MG63 (cell line): ENCODE data around the gene AFAP1L1. TPM values are rescaled to one million over a fixed set of nuclear protein-coding genes. Genes with fewer than 3 reads are reported as not detected.

ENCODE experiments used
- DNase-seq: peaks from one replicate; pipeline ENCODE4 v3.0.0-alpha.2; 2020
- H3K27me3 ChIP-seq: fragments of 250-450 bp; sonication (Bioruptor Pico); 2 replicates; pipeline ENCODE4 v1.5.1; 2020; ENCODE audit warnings: mild to moderate bottlenecking, moderate library complexity
- H3K36me3 ChIP-seq: fragments of 250-450 bp; sonication (Bioruptor Pico); 2 replicates; pipeline ENCODE4 v1.5.1; 2020; ENCODE audit warnings: mild to moderate bottlenecking, moderate library complexity
- H3K4me3 ChIP-seq: fragments of 250-450 bp; sonication (Bioruptor Pico); 2 replicates; pipeline ENCODE4 v1.5.1; 2020; ENCODE audit warnings: mild to moderate bottlenecking, moderate library complexity
- H3K9me3 ChIP-seq: fragments of 250-450 bp; sonication (Bioruptor Pico); 2 replicates; pipeline ENCODE4 v1.5.1; 2020; ENCODE audit warnings: mild to moderate bottlenecking, moderate library complexity
- total RNA-seq: library from RNA; depleted of rRNA; stranded (reverse); fragments of >200 nt; shearing (Covaris generic); gene quantifications from 2 replicates; pipeline ENCODE4 v1.2.3, GENCODE V29; 2014; ENCODE audit warnings: low replicate concordance

AFAP1L1 gene
- total RNA-seq, 1 experiment from 2014 or later = 8.1 TPM

GRCh38 chr5:149277801-149278200, 6.1 kb downstream of the AFAP1L1 start:
- Histone ChIP-seq H3K36me3 (no peaks in the 10 kb centered on the region), H3K9me3 (no peaks in the 10 kb centered on the region), H3K27me3 (no peaks in the 10 kb centered on the region), H3K4me3 (no peak overlapping the region)
- DNase-seq = no peak

- no peaks in the 10 kb centered on the region for H3K27me3 ChIP-seq
- H3K9me3 ChIP-seq = no peaks in the 10 kb centered on the region
- H3K4me3 ChIP-seq = no peak overlapping the region
- DNase-seq = no peak
- no peaks in the 10 kb centered on the region for H3K36me3 ChIP-seq
Measured at GRCh38 chr5:149278451-149279210, 7.0 kb downstream of the AFAP1L1 start.

GRCh38 chr5:149279661-149280060, 8.0 kb downstream of the AFAP1L1 start:
- DNase-seq = no peak
- no peak overlapping the region for H3K4me3 ChIP-seq

GRCh38 chr5:149280124-149280523, 8.5 kb downstream of the AFAP1L1 start:
- H3K9me3 ChIP-seq = no peaks in the 10 kb centered on the region
- H3K36me3 ChIP-seq = peaks cover under 1% of the 10 kb centered on the region
- no peaks in the 10 kb centered on the region for H3K27me3 ChIP-seq
- DNase-seq = no peak
- H3K4me3 ChIP-seq = no peak overlapping the region

More at GRCh38 chr5:149279661-149280060, 8.0 kb downstream of the AFAP1L1 start:
- H3K9me3 ChIP-seq = no peaks in the 10 kb centered on the region
- no peaks in the 10 kb centered on the region for H3K36me3 ChIP-seq
- no peaks in the 10 kb centered on the region for H3K27me3 ChIP-seq

DNA sequence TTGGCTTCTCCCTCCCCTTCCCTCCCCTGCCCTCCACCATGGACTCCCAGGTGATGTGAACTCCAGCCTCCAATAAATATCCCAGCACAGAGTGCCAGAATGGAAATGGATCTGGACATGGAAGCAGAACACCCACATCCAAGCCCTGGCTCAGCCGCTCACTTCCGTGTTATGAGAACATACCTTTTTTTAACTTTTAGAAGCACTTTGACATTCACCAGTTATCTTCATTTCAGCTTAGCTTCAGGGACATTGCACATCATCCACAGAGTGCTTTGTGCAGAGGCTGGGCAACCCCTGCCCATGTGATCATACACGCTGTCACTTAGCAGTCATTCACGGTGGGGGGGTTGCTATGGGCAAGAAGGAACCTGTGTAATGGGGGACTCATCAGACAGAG, 9.1 kb downstream of the AFAP1L1 start:
- H3K36me3 ChIP-seq = peaks cover 2% of the 10 kb centered on the region
- H3K4me3 ChIP-seq = no peak overlapping the region
- no peaks in the 10 kb centered on the region for H3K9me3 ChIP-seq
- H3K27me3 ChIP-seq = no peaks in the 10 kb centered on the region
- DNase-seq = no peak

DNA sequence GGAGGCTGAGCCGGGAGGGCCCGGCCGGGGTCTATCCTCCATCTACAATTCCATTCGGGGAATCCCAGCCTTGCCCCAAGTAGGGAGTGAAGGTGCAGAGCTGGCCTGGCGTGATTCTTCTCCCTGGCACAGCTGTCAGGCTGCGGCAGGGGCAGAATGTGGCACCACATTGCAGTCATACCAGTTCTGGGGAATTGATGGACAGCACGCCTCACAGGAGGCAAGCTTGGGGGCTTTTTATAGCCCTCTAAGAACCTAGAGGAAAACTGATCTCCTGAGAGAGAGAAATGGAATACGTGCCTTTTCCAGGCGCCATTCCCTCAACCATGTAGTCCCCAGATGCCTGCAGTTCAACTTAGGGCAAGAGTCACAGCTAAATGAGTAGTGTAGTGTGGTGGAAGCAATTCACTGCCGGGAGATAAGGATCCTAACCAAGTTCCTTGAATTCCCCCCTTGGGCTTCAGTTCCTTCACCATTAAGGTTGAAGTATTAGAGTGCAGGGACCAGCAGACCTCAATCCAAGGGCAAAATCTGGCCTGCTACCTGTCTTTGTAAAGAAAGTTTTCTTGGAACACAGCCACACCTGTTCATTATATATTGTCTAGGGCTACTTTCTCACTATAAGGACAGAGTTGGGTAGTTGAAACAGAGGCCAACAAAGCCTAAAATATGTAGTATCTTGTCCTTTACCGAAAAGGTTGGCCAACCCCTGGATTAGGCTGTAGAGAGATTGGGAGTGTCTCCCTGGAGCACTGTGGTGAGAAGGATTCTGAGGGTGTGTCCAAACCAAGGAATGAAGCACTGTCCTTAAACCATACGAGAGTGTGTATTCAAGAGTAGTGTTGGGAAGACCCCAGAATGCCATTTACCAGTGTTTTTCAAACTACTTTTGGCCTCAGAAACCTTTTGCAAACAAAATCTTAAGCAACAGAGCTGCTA, 10.6 kb downstream of the AFAP1L1 start:
- H3K36me3 ChIP-seq = peaks cover 2% of the 10 kb centered on the region
- H3K9me3 ChIP-seq = no peaks in the 10 kb centered on the region
- no peaks in the 10 kb centered on the region for H3K27me3 ChIP-seq
- H3K4me3 ChIP-seq = no peak overlapping the region
- DNase-seq = no peak

DNA sequence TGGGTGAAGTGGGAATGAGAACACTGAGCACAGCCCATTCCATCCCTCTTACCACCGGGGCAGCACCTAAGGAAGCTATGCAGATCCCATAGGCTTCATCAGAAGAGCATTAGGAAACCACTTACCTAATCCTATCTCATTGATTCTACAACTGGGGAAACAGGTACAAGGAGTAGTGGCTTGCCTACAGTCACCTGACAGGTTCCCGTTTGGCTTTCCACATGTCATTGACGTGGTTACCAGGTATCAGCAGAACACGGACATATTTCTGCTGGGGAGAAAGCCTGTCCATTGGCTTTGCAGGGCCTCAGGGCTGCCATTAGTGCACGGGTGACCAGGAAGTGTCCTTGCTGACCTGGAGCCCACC, 11.3 kb downstream of the AFAP1L1 start:
- no peaks in the 10 kb centered on the region for H3K27me3 ChIP-seq
- no peak for DNase-seq
- peaks cover 2% of the 10 kb centered on the region for H3K36me3 ChIP-seq
- H3K4me3 ChIP-seq = no peak overlapping the region
- no peaks in the 10 kb centered on the region for H3K9me3 ChIP-seq

GRCh38 chr5:149283626-149284480, 12.2 kb downstream of the AFAP1L1 start:
- no peaks in the 10 kb centered on the region for H3K27me3 ChIP-seq
- peaks cover 2% of the 10 kb centered on the region for H3K36me3 ChIP-seq
- H3K4me3 ChIP-seq = peak overlapping the region; percentile 4; the same call in 1 of the 2 replicates
- H3K9me3 ChIP-seq = no peaks in the 10 kb centered on the region
- no peak for DNase-seq

GRCh38 chr5:149284501-149284900, 12.8 kb downstream of the AFAP1L1 start:
- no peak for DNase-seq
- Histone ChIP-seq H3K36me3 (peaks cover 2% of the 10 kb centered on the region), H3K27me3 (no peaks in the 10 kb centered on the region), H3K9me3 (no peaks in the 10 kb centered on the region), H3K4me3 (no peak overlapping the region)

DNA sequence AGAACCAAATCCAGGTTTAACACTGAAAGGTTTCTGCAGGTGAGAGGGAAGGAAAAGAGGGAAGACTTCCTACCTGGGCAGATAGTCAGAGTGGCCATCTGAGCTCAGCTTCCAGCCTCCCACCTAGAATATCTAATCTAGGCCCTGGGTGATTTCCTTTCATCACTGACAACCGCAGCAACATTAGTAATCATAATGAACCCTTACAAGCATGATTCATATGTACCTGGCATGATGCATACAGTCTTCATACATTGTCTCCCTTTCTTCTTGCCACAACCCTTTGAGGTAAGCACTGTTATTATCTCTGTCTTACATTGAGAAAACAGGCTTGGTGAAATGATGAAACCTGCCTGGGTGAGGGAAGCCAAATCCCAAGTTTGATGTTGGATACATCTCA, 13.5 kb downstream of the AFAP1L1 start:
- Histone ChIP-seq H3K4me3 (no peak overlapping the region), H3K9me3 (no peaks in the 10 kb centered on the region), H3K36me3 (peaks cover 2% of the 10 kb centered on the region), H3K27me3 (no peaks in the 10 kb centered on the region)
- DNase-seq = no peak

- no peak for DNase-seq
- no peaks in the 10 kb centered on the region for H3K27me3 ChIP-seq
- no peak overlapping the region for H3K4me3 ChIP-seq
- peaks cover 2% of the 10 kb centered on the region for H3K36me3 ChIP-seq
- H3K9me3 ChIP-seq = no peaks in the 10 kb centered on the region
Measured at GRCh38 chr5:149288436-149288835, 16.8 kb downstream of the AFAP1L1 start.

DNA sequence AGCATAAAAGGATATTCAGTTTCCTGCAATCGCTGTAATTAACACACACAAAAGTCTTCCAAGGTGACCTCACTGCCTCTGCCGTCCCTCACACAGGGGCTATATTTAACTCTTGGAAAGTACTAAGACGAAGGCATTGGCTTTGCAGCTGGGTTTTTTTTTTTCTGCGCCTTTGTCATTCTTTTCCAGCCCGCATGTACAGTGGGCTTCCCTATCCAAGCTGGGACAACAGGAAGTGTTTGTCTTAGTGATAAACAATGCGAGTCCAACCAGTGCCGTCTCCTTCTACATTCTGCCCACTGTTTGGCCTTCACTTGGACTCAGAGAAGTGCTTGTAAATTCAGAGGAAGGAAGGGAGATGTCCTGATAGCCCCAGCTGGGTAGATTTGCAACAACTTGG, 17.6 kb downstream of the AFAP1L1 start:
- peaks cover 2% of the 10 kb centered on the region for H3K36me3 ChIP-seq
- H3K9me3 ChIP-seq = no peaks in the 10 kb centered on the region
- H3K4me3 ChIP-seq = no peak overlapping the region
- no peaks in the 10 kb centered on the region for H3K27me3 ChIP-seq
- no peak for DNase-seq

GRCh38 chr5:149294872-149295829, 23.5 kb downstream of the AFAP1L1 start:
- no peaks in the 10 kb centered on the region for H3K27me3 ChIP-seq
- H3K36me3 ChIP-seq = no peaks in the 10 kb centered on the region
- no peak for DNase-seq
- H3K4me3 ChIP-seq = no peak overlapping the region
- H3K9me3 ChIP-seq = no peaks in the 10 kb centered on the region

GRCh38 chr5:149297340-149298025, 25.8 kb downstream of the AFAP1L1 start:
- Histone ChIP-seq H3K27me3 (no peaks in the 10 kb centered on the region), H3K36me3 (peaks cover 5% of the 10 kb centered on the region), H3K4me3 (no peak overlapping the region), H3K9me3 (no peaks in the 10 kb centered on the region)
- no peak for DNase-seq

- H3K27me3 ChIP-seq = no peaks in the 10 kb centered on the region
- DNase-seq = no peak
- H3K36me3 ChIP-seq = peaks cover 5% of the 10 kb centered on the region
- no peaks in the 10 kb centered on the region for H3K9me3 ChIP-seq
- H3K4me3 ChIP-seq = no peak overlapping the region
Measured at GRCh38 chr5:149298163-149298562, 26.5 kb downstream of the AFAP1L1 start.
